ENCODE results near the gene LPIN2.
"Not testable (repeated sequence)": the region's sequence is repeated elsewhere in the genome, so short reads cannot be mapped to it uniquely, and the experiment has no call there.

The LPIN2 gene

DNA sequence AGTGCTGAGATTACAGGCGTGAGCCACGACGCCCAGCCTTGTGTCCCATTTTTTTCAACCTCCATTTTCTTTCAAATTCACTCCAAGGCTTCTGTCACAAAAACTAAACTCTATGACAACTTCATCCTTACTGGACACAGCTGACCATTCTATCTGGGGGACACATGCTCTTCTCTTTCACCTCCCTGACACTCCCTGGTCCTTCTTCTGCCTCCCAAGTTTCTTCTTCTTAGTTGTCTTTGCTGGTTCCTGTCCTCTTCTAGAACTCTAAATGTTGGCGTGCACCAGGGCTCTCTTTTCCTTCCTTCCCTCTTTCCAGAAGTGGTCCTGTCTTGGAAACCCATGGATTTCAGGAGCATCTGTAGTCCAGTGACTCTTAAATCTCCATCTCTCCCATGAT, 40.1 kb upstream of the LPIN2 start:
- no peak for DNase-seq (ENCODE audit: low read depth in 2 of 2)
- no peak overlapping the region for H3K4me3 ChIP-seq (replicated peaks in 1 of 2; ENCODE audit: low read depth in 2 of 2, low read length in 2 of 2)
- TF ChIP-seq, protein P1, sequence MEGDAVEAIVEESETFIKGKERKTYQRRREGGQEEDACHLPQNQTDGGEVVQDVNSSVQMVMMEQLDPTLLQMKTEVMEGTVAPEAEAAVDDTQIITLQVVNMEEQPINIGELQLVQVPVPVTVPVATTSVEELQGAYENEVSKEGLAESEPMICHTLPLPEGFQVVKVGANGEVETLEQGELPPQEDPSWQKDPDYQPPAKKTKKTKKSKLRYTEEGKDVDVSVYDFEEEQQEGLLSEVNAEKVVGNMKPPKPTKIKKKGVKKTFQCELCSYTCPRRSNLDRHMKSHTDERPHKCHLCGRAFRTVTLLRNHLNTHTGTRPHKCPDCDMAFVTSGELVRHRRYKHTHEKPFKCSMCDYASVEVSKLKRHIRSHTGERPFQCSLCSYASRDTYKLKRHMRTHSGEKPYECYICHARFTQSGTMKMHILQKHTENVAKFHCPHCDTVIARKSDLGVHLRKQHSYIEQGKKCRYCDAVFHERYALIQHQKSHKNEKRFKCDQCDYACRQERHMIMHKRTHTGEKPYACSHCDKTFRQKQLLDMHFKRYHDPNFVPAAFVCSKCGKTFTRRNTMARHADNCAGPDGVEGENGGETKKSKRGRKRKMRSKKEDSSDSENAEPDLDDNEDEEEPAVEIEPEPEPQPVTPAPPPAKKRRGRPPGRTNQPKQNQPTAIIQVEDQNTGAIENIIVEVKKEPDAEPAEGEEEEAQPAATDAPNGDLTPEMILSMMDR (IDR thresholded peaks at IDR 0.05; ENCODE audit: low read depth, low read length), result no peak

- H3K4me3 ChIP-seq (replicated peaks in 1 of 2; ENCODE audit: low read depth in 2 of 2, low read length in 2 of 2), result no peak overlapping the region
- DNase-seq (ENCODE audit: low read depth in 2 of 2), result no peak
- TF ChIP-seq, protein P1 (IDR thresholded peaks at IDR 0.05; ENCODE audit: low read depth, low read length), result no peak
These were observed 39.4 kb upstream of the LPIN2 start for GRCh38 chr18:3052411-3052758.

DNA sequence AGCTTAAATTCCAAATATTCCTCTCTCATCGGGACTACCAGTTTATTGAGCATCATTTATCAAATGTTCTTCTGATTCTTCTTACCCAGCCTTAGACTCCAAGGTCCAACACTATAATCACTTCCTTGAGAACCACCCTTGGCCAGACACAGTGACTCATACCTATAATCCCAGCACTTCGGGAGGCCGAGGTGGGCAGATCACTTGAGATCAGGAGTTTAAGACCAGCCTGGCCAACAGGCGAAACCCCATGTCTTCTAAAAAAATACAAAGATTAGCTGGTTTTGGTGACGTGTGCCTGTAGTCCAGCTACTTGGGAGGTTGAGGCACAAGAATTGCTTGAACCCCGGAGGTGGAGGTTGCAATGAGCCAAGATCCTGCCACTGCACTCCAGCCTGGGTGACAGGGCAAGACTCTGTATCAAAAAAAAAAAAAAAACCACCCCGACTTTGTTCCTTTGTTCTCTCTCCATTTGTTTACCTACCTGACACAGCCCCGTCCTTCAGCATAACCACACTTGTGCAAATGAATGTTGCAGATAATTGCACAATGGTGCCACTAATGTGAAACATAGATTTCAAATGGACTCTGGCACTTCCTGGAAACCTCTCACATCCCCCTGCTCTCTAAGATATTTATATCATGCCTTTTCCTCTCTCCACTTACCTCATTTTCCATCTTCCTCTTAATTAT, 38.9 kb upstream of the LPIN2 start:
- TF ChIP-seq, protein P1 (IDR thresholded peaks at IDR 0.05; ENCODE audit: low read depth, low read length), result no peak
- no peak overlapping the region for H3K4me3 ChIP-seq (replicated peaks in 1 of 2; ENCODE audit: low read depth in 2 of 2, low read length in 2 of 2)
- no peak for DNase-seq (ENCODE audit: low read depth in 2 of 2)

- not testable (repeated sequence) for DNase-seq (ENCODE audit: low read depth in 2 of 2); H3K4me3 ChIP-seq (replicated peaks in 1 of 2; ENCODE audit: low read depth in 2 of 2, low read length in 2 of 2)
These were observed 37.0 kb upstream of the LPIN2 start for GRCh38 chr18:3049897-3050454.

GRCh38 chr18:3048820-3049349, 35.9 kb upstream of the LPIN2 start:
- DNase-seq (ENCODE audit: low read depth in 2 of 2), result no peak
- TF ChIP-seq, protein P1 (IDR thresholded peaks at IDR 0.05; ENCODE audit: low read depth, low read length), result no peak

DNA sequence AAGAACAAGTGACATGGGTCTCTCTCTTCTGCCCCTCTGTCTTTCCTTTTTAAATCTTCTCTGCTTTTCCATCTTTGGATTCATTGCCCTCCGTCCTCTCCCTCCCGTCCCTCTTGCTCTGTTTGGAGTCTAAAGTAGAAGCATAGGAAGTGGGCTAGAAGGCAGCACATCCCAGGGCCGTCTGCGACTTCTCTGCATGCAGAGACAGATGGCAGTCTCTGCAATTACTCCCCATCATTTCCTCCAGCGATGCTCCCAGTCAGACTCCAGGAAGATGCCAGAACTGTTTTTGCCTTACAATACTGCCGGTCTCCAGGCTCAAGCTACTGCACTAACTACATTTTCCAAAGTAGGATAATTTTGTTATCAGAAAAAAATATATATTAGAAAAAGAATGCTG, 35.2 kb upstream of the LPIN2 start:
- no peak overlapping the region for H3K4me3 ChIP-seq (replicated peaks in 1 of 2; ENCODE audit: low read depth in 2 of 2, low read length in 2 of 2)
- TF ChIP-seq, protein P1 (IDR thresholded peaks at IDR 0.05; ENCODE audit: low read depth, low read length), result no peak
- DNase-seq (ENCODE audit: low read depth in 2 of 2), result no peak

More at GRCh38 chr18:3048820-3049349, 35.9 kb upstream of the LPIN2 start:
- no peak overlapping the region for H3K4me3 ChIP-seq (replicated peaks in 1 of 2; ENCODE audit: low read depth in 2 of 2, low read length in 2 of 2)

- TF ChIP-seq, protein P1 (IDR thresholded peaks at IDR 0.05; ENCODE audit: low read depth, low read length), result no peak
These were observed 33.4 kb upstream of the LPIN2 start for GRCh38 chr18:3046216-3046808.

More at GRCh38 chr18:3046216-3046808, 33.4 kb upstream of the LPIN2 start:
- no peak for DNase-seq (ENCODE audit: low read depth in 2 of 2)
- no peak overlapping the region for H3K4me3 ChIP-seq (replicated peaks in 1 of 2; ENCODE audit: low read depth in 2 of 2, low read length in 2 of 2)

Data from cardiac fibroblast (primary cell).